Testis (tissue), 3 donors: Measurements from ENCODE around the gene MCCC2. TPM values are rescaled to one million over a fixed set of nuclear protein-coding genes. Genes with fewer than 3 reads are reported as not detected.
"Not testable (repeated sequence)": the region's sequence is repeated elsewhere in the genome, so short reads cannot be mapped to it uniquely, and the experiment has no call there.

Experiments used
- DNase-seq: peaks from one replicate; pipeline ENCODE4 v3.0.0-alpha.2; 2019
- H3K27ac ChIP-seq, 2 donors: fragments of 200-600 bp; sonication (generic); one replicate each; pipeline ENCODE4 v1.5.1; 2019
- H3K27me3 ChIP-seq: fragments of 200-600 bp; sonication (generic); one replicate; pipeline ENCODE4 v1.5.1; 2019
- H3K36me3 ChIP-seq: fragments of 200-600 bp; sonication (generic); one replicate; pipeline ENCODE4 v1.5.1; 2017; ENCODE audit warnings: low read depth; ENCODE audit errors: missing control alignments
- H3K4me1 ChIP-seq: fragments of 200-600 bp; sonication (generic); one replicate; pipeline ENCODE4 v1.5.1; 2019
- H3K4me3 ChIP-seq, 2 donors: fragments of 200-600 bp; sonication (generic); one replicate each; pipeline ENCODE4 v1.5.1; 2017 to 2019
- H3K9me3 ChIP-seq: fragments of 200-600 bp; sonication (generic); one replicate; pipeline ENCODE4 v1.5.1; 2017
- POLR2A ChIP-seq: fragments of 450-650 bp; IDR thresholded peaks from one replicate; pipeline ENCODE4 v1.6.1; 2017; ENCODE audit warnings: antibody characterized with exemption, mild to moderate bottlenecking, moderate library complexity
- WGBS, 2 donors: methylation state at CpG; one replicate each; pipeline ENCODE4 v1.1.5; 2018; 5-methylcytosine and 5-hydroxymethylcytosine counted together
- intact Hi-C: fragments of 100-400 bp; cut with DNase I; formaldehyde crosslinking; loops from one replicate; pipeline ENCODE4 v1.15.1; 2023; ENCODE audit warnings: low total_unique reads
- polyA plus RNA-seq: library from polyadenylated mRNA; stranded (reverse); fragments of 350-450 nt; fragmentation: Illumina TruSeq; extraction: RNeasy Lipid Tissue Mini Kit (QIAGEN cat#74804); gene quantifications from one replicate; pipeline ENCODE4 v1.2.3, GENCODE V29; 2014; ENCODE audit warnings: low read depth, low replicate concordance; ENCODE audit not compliant: insufficient read depth
- total RNA-seq, 2 donors: library from RNA; depleted of rRNA; stranded (reverse); fragments of >200 nt; gene quantifications; one replicate each; pipeline ENCODE4 v1.2.3, GENCODE V29; 2016
- TF ChIP-seq, protein P1 (sequence below), 3 experiments: fragments of 450-650 bp in 2 of 3; fragments of 200-600 bp in 1 of 3; sonication (generic) in 1 of 3; IDR thresholded peaks; one replicate each; pipeline ENCODE4 v1.5.1; 2016 to 2019; ENCODE audit warnings: antibody characterized with exemption in 3 of 3, mild to moderate bottlenecking in 2 of 3, moderate library complexity in 1 of 3

Gene MCCC2
- total and polyA plus RNA-seq, 3 donors from 2014 or later = 24.7 to 30.0 (median 29.0) TPM

GRCh38 chr5:71633255-71634155 is 46.4 kb downstream of the MCCC2 start:
- Histone ChIP-seq H3K36me3 (no peaks in the 10 kb centered on the region), H3K27me3 (no peaks in the 10 kb centered on the region), H3K4me3 (no peak overlapping the region), H3K27ac (no peak overlapping the region), H3K4me1 (no peaks in the 10 kb centered on the region), H3K9me3 (no peaks in the 10 kb centered on the region)
- TF ChIP-seq, protein P1, sequence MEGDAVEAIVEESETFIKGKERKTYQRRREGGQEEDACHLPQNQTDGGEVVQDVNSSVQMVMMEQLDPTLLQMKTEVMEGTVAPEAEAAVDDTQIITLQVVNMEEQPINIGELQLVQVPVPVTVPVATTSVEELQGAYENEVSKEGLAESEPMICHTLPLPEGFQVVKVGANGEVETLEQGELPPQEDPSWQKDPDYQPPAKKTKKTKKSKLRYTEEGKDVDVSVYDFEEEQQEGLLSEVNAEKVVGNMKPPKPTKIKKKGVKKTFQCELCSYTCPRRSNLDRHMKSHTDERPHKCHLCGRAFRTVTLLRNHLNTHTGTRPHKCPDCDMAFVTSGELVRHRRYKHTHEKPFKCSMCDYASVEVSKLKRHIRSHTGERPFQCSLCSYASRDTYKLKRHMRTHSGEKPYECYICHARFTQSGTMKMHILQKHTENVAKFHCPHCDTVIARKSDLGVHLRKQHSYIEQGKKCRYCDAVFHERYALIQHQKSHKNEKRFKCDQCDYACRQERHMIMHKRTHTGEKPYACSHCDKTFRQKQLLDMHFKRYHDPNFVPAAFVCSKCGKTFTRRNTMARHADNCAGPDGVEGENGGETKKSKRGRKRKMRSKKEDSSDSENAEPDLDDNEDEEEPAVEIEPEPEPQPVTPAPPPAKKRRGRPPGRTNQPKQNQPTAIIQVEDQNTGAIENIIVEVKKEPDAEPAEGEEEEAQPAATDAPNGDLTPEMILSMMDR (IDR thresholded peaks at IDR 0.05) = no peak
- TF ChIP-seq POLR2A = no peak
- DNase-seq = no peak
- WGBS, 2 donors = 71 to 86% methylated on average over 2 of the region's 2 CpGs
- intact Hi-C loops = no loop called here

- Histone ChIP-seq H3K9me3 (no peaks in the 10 kb centered on the region), H3K27ac (no peak overlapping the region), H3K36me3 (no peaks in the 10 kb centered on the region), H3K4me3 (no peak overlapping the region), H3K4me1 (no peaks in the 10 kb centered on the region), H3K27me3 (no peaks in the 10 kb centered on the region)
- no peak for TF ChIP-seq POLR2A
- TF ChIP-seq, protein P1 (IDR thresholded peaks at IDR 0.05) = no peak
- intact Hi-C loops = no loop called here
- no peak for DNase-seq
Measured at GRCh38 chr5:71637133-71637532, 50.0 kb downstream of the MCCC2 start.

GRCh38 chr5:71640408-71640807 is 53.3 kb downstream of the MCCC2 start:
- Histone ChIP-seq H3K36me3 (no peaks in the 10 kb centered on the region), H3K27ac (no peak overlapping the region), H3K9me3 (no peaks in the 10 kb centered on the region), H3K4me1 (no peaks in the 10 kb centered on the region), H3K4me3 (no peak overlapping the region), H3K27me3 (no peaks in the 10 kb centered on the region)
- TF ChIP-seq POLR2A = no peak
- TF ChIP-seq, protein P1 (IDR thresholded peaks at IDR 0.05) = no peak
- 91 to 95% methylated on average over 3 of the region's 3 CpGs for WGBS, 2 donors
- DNase-seq = no peak
- intact Hi-C loops = no loop called here

- intact Hi-C loops = no loop called here
- no peak for DNase-seq
- H3K27ac ChIP-seq = no peak overlapping the region
- no peaks in the 10 kb centered on the region for H3K27me3 ChIP-seq
- 76 to 79% methylated on average over 3 of the region's 3 CpGs for WGBS, 2 donors
- no peaks in the 10 kb centered on the region for H3K9me3 ChIP-seq
- H3K4me1 ChIP-seq = no peaks in the 10 kb centered on the region
- H3K36me3 ChIP-seq = no peaks in the 10 kb centered on the region
- TF ChIP-seq, protein P1 (IDR thresholded peaks at IDR 0.05) = no peak
- TF ChIP-seq POLR2A = no peak
- no peak overlapping the region for H3K4me3 ChIP-seq
Measured at GRCh38 chr5:71645030-71645429, 57.9 kb downstream of the MCCC2 start.

- 97 to 98% methylated on average over 3 of the region's 3 CpGs for WGBS, 2 donors
- H3K27ac ChIP-seq, H3K27me3 ChIP-seq, intact Hi-C loops, H3K4me3 ChIP-seq, H3K4me1 ChIP-seq, H3K36me3 ChIP-seq, DNase-seq, H3K9me3 ChIP-seq: not testable (repeated sequence)
Measured at GRCh38 chr5:71650940-71651339, 63.8 kb downstream of the MCCC2 start.
